Putamen (tissue), 1 donor: ENCODE data around the gene MLLT6.
A peak's percentile ranks its signal among the peaks of the same experiment; 100 is the strongest.

Experiments
- DNase-seq: peaks from one replicate; pipeline ENCODE4 v3.0.0-alpha.2; 2016; ENCODE audit warnings: low spot score

Gene MLLT6

GRCh38 chr17:38742411-38743308 lies 37.6 kb downstream of the MLLT6 start:
- no peak for DNase-seq

- no peak for DNase-seq
Observed at GRCh38 chr17:38743556-38744171, 38.6 kb downstream of the MLLT6 start.

GRCh38 chr17:38745545-38745944 lies 40.5 kb downstream of the MLLT6 start:
- no peak for DNase-seq

- DNase-seq: no peak
Observed at GRCh38 chr17:38746004-38746848, 41.2 kb downstream of the MLLT6 start.

- no peak for DNase-seq
Observed at GRCh38 chr17:38746849-38747462, 41.9 kb downstream of the MLLT6 start.

- DNase-seq: no peak
Observed at GRCh38 chr17:38747463-38748148, 42.5 kb downstream of the MLLT6 start.

GRCh38 chr17:38748149-38748891 lies 43.2 kb downstream of the MLLT6 start, which contains the start of gene PCGF2:
Gene PCGF2 (minus strand): TSS chr17:38748336. CDS start chr17:38740402, 7,934 bp downstream.
- DNase-seq: peak; percentile 76

GRCh38 chr17:38748892-38749222 lies 43.8 kb downstream of the MLLT6 start:
- no peak for DNase-seq

- DNase-seq: no peak
Observed at GRCh38 chr17:38749223-38750043, 44.4 kb downstream of the MLLT6 start.

- no peak for DNase-seq
Observed at GRCh38 chr17:38750044-38750311, 44.9 kb downstream of the MLLT6 start.

GRCh38 chr17:38750312-38751121 lies 45.4 kb downstream of the MLLT6 start:
- DNase-seq: no peak

GRCh38 chr17:38751144-38751807 lies 46.2 kb downstream of the MLLT6 start:
- DNase-seq: no peak

GRCh38 chr17:38751808-38752307 lies 46.8 kb downstream of the MLLT6 start:
- peak; percentile 87 for DNase-seq

- DNase-seq: peak; percentile 99
Observed at GRCh38 chr17:38752308-38753070, 47.4 kb downstream of the MLLT6 start, which contains the start of gene PSMB3. Gene PSMB3 (plus strand): TSS chr17:38752741. CDS start chr17:38752827, 86 bp downstream.

- DNase-seq: no peak
Observed at GRCh38 chr17:38753071-38753506, 48.0 kb downstream of the MLLT6 start.

- DNase-seq: no peak
Observed at GRCh38 chr17:38761612-38762011, 56.5 kb downstream of the MLLT6 start.

- no peak for DNase-seq
Observed at GRCh38 chr17:38762231-38762630, 57.2 kb downstream of the MLLT6 start.
